Tibial nerve (tissue), 4 donors: ENCODE measurements around the gene SLC6A16. TPM values are rescaled to one million over a fixed set of nuclear protein-coding genes. Genes with fewer than 3 reads are reported as not detected.
"Not testable (repeated sequence)": the region's sequence is repeated elsewhere in the genome, so short reads cannot be mapped to it uniquely, and the experiment has no call there.

Experiments
- DNase-seq, 2 donors: peaks; one replicate each; pipeline ENCODE4 v3.0.0-alpha.2; 2019; ENCODE audit warnings: low spot score in 2 of 2
- H3K27ac ChIP-seq, 4 donors: fragments of 200-600 bp; sonication (generic) in 3 of 4; one replicate each; pipeline ENCODE4 v1.5.1; 2017 to 2019; ENCODE audit warnings: mild to moderate bottlenecking in 1 of 4
- H3K27me3 ChIP-seq, 2 donors: fragments of 200-600 bp; sonication (generic) in 1 of 2; one replicate each; pipeline versions ENCODE4 v1.5.1 to v1.6.0; 2017 to 2019
- H3K36me3 ChIP-seq, 3 donors: fragments of 200-600 bp; sonication (generic); one replicate each; pipeline ENCODE4 v1.5.1; 2018 to 2019
- H3K4me1 ChIP-seq, 4 donors: fragments of 200-600 bp; sonication (generic) in 3 of 4; one replicate each; pipeline ENCODE4 v1.5.1; 2017 to 2019
- H3K4me3 ChIP-seq, 4 donors: fragments of 200-600 bp; sonication (generic) in 3 of 4; one replicate each; pipeline ENCODE4 v1.5.1; 2017 to 2019; ENCODE audit warnings: mild to moderate bottlenecking in 1 of 4, moderate library complexity in 1 of 4
- H3K9me3 ChIP-seq, 4 donors: fragments of 200-600 bp; sonication (generic) in 3 of 4; one replicate each; pipeline ENCODE4 v1.5.1; 2017 to 2019
- EP300 ChIP-seq, 2 donors: sonication (generic); formaldehyde crosslinking; IDR thresholded peaks; one replicate each; pipeline ENCODE4 v1.6.1; 2017; ENCODE audit warnings: antibody characterized with exemption in 2 of 2, mild to moderate bottlenecking in 1 of 2
- POLR2A ChIP-seq, 2 donors: fragments of 450-650 bp; IDR thresholded peaks; one replicate each; pipeline ENCODE4 v1.6.1; 2017; ENCODE audit warnings: antibody characterized with exemption in 2 of 2, mild to moderate bottlenecking in 2 of 2, moderate library complexity in 2 of 2
- WGBS, 2 donors: methylation state at CpG; one replicate each; pipeline ENCODE4 v1.1.5; 2018; 5-methylcytosine and 5-hydroxymethylcytosine counted together
- total RNA-seq, 4 donors: library from RNA; depleted of rRNA; stranded (reverse); fragments of >200 nt; gene quantifications; one replicate each; pipeline ENCODE4 v1.1.0, GENCODE V29; 2016
- TF ChIP-seq, protein P1 (sequence below), 5 experiments: fragments of 200-600 bp in 3 of 5; fragments of 450-650 bp in 2 of 5; sonication (generic) in 3 of 5; IDR thresholded peaks; one replicate each; pipeline ENCODE4 v1.5.1; 2016 to 2019; ENCODE audit warnings: antibody characterized with exemption in 5 of 5, mild to moderate bottlenecking in 3 of 5, moderate library complexity in 2 of 5

The SLC6A16 gene
- total RNA-seq: 1 to 10 TPM; 2.6 to 4.6 (median 3.4) TPM

DNA sequence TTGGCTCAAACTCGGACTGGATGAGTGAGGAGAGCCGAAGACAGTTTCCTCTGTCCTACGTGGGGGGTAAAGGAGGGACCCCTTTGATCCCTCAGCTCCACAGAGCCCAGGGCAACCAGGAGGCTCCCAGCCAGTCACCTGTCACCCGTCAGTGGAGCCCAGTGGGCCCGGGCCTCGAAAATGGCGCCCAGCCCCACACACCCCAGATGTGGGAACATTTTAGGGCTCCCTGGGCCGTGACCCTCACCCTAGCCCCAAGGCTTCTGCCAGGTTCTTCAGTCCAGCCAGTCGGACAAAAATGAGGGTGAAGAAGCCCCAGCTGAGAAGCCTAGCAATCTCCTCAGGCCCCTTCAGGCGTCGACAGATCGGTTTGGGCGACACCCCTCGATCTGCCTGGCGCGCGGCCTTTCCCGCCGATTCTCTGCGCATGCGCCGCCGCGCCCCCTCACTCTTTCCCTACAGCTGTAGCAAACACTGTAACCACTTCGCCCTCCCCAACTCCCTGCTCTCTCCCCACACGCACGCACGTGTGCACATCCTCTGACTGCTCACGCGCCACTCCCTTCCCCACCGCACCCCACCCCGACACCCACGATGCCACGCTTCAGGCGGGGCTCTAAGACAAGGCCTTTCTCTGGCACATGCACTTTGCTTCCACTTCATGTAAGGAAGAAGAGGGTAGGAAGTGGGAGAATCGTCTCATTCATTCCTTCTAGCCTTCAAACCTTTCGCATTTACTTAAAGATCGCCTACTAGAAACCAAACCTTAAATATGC, at the start of gene SLC6A16:
SLC6A16 (minus strand) TSS at position 391 of the 776 bp plus-strand sequence. CDS start 13,844 bp downstream, outside the sequence.
- peaks cover 0 to 15% (median 0%) of the 10 kb centered on the region in 3 donors for H3K36me3 ChIP-seq
- H3K27ac ChIP-seq: no peak within 1 kb of the TSS
- no peak for DNase-seq
- no peaks in the 10 kb centered on the region for H3K27me3 ChIP-seq
- no peak within 1 kb of the TSS for H3K4me3 ChIP-seq
- H3K9me3 ChIP-seq: peaks cover 0 to 30% (median 13%) of the 10 kb centered on the region in 4 donors
- no peak for TF ChIP-seq POLR2A (IDR thresholded peaks at IDR 0.05)
- TF ChIP-seq EP300 (IDR thresholded peaks at IDR 0.05): no peak
- TF ChIP-seq, protein P1, sequence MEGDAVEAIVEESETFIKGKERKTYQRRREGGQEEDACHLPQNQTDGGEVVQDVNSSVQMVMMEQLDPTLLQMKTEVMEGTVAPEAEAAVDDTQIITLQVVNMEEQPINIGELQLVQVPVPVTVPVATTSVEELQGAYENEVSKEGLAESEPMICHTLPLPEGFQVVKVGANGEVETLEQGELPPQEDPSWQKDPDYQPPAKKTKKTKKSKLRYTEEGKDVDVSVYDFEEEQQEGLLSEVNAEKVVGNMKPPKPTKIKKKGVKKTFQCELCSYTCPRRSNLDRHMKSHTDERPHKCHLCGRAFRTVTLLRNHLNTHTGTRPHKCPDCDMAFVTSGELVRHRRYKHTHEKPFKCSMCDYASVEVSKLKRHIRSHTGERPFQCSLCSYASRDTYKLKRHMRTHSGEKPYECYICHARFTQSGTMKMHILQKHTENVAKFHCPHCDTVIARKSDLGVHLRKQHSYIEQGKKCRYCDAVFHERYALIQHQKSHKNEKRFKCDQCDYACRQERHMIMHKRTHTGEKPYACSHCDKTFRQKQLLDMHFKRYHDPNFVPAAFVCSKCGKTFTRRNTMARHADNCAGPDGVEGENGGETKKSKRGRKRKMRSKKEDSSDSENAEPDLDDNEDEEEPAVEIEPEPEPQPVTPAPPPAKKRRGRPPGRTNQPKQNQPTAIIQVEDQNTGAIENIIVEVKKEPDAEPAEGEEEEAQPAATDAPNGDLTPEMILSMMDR (IDR thresholded peaks at IDR 0.05): no peak
- 93 to 94% methylated on average over 38 of the region's 38 CpGs for WGBS, 2 donors
- H3K4me1 ChIP-seq: peaks cover 0 to 4% (median 0%) of the 10 kb centered on the region in 4 donors

DNA sequence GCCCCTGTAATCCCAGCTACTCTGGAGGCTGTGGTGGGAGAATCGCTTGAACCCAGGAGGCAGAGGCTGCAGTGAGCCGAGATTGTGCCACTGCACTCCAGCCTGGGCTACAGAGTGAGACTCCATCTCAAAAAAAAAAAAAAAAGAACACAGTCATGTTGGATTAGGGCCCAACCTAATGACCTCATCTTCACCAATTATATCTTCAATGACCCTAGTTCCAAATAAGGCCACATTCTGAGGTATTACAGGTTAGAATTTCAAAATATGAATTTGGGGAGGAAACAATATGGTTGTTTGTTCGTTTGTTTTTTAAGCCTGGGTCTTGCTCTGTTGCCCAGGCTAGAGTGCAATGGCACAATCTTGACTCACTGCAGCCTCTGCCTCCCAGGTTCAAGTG, 48.2 kb upstream of the SLC6A16 start:
- not testable (repeated sequence) for DNase-seq, H3K4me1 ChIP-seq, H3K27me3 ChIP-seq, H3K4me3 ChIP-seq, H3K36me3 ChIP-seq, H3K27ac ChIP-seq
- WGBS, 2 donors: 70 to 86% methylated on average over 3 of the region's 3 CpGs
- H3K9me3 ChIP-seq: peaks cover 0 to 18% (median 4%) of the 10 kb centered on the region in 4 donors

DNA sequence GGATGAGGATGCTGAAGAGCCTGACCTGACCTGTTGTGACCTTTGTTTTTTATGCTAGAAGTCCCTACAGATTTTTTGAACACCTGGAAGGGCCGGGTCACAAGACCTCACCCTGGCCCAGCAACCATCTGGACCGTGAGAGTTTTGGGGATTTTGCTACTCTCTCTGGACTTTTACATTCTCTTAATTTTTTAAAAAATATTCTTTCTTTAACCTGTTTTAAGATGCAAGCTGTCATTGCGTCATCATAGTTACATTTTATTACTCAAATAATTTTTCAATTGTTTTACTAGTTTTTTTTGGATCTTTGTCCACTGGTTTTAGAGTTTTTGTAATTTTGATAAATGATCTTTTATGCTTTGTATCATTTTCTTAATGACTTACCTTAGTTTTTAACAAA, 46.2 kb upstream of the SLC6A16 start:
- 44 to 82% methylated on average over 3 of the region's 3 CpGs for WGBS, 2 donors
- H3K36me3 ChIP-seq: no peaks in the 10 kb centered on the region
- peaks cover 0 to 18% (median 4%) of the 10 kb centered on the region in 4 donors for H3K9me3 ChIP-seq
- H3K4me1 ChIP-seq: no peaks in the 10 kb centered on the region
- no peak for DNase-seq
- H3K27me3 ChIP-seq: no peaks in the 10 kb centered on the region
- no peak overlapping the region for H3K4me3 ChIP-seq
- H3K27ac ChIP-seq: no peak overlapping the region
- no peak for TF ChIP-seq EP300 (IDR thresholded peaks at IDR 0.05)
- TF ChIP-seq, protein P1 (IDR thresholded peaks at IDR 0.05): no peak
- TF ChIP-seq POLR2A (IDR thresholded peaks at IDR 0.05): no peak

DNA sequence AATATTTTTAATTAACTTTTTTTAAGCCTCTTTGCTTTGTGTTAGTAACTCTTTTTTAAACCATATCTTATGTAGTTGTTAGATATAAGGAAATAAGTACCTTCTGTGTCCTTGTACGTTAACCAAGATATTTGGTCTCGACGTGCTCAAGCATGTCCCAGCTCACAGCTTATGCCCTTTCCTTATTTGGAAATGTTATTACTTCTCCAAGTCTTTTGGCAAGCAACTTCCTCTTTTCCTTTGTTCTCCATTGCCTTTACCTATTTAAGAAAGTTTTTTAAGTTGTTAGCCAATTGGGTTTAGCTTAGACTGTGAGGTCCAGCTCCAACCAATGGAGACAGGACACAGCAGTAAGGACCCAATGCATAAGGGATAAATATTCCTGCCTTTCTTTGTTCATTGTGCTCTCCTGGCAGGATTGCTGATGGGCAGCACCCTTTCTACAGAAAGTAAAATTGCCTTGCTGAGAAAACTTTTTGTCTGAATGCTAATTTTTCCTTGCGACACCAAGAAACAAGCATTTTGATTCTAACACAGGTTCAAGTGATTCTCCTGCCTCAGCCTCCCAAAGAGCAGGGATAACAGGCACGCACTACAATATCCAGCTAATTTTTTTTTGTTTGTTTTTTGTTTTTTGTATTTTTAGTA, 43.8 kb upstream of the SLC6A16 start:
- 89 to 93% methylated on average over 5 of the region's 5 CpGs for WGBS, 2 donors
- Histone ChIP-seq H3K4me3 (no peak overlapping the region), H3K4me1 (peaks cover 0 to 6% (median 0%) of the 10 kb centered on the region in 4 donors), H3K27ac (no peak overlapping the region), H3K27me3 (no peaks in the 10 kb centered on the region), H3K36me3 (no peaks in the 10 kb centered on the region), H3K9me3 (peaks cover 0 to 18% (median 4%) of the 10 kb centered on the region in 4 donors)
- no peak for DNase-seq
- no peak for TF ChIP-seq POLR2A (IDR thresholded peaks at IDR 0.05)
- TF ChIP-seq, protein P1 (IDR thresholded peaks at IDR 0.05): no peak
- TF ChIP-seq EP300 (IDR thresholded peaks at IDR 0.05): no peak

DNA sequence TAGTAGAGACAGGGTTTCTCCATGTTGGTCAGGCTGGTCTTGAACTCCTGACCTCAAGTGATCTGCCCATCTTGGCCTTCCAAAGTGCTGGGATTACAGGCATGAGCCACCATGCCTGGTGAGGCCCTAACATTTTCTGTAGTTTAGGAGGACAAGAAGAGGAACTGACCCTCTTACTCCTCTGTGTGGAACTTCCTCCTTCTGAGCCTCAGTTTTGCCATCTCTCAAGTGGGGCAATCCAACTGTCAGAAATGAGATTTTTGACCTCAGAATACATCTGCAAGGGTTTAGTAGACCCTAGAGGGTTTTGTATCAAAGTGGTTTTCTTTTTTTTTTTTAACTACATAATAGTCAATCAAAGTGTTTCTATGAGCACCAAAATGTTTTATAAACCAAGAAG, 41.1 kb upstream of the SLC6A16 start:
- no peak for DNase-seq
- H3K36me3 ChIP-seq: no peaks in the 10 kb centered on the region
- H3K4me3 ChIP-seq: no peak overlapping the region
- TF ChIP-seq, protein P1 (IDR thresholded peaks at IDR 0.05): no peak
- TF ChIP-seq EP300 (IDR thresholded peaks at IDR 0.05): no peak
- no peak for TF ChIP-seq POLR2A (IDR thresholded peaks at IDR 0.05)
- H3K27ac ChIP-seq: no peak overlapping the region
- H3K27me3 ChIP-seq: peaks cover 0 to 4% of the 10 kb centered on the region in 2 donors
- peaks cover 0 to 18% (median 4%) of the 10 kb centered on the region in 4 donors for H3K9me3 ChIP-seq
- H3K4me1 ChIP-seq: peaks cover 0 to 29% (median 8%) of the 10 kb centered on the region in 4 donors
